Peyer's patch (tissue), 4 donors: ENCODE results near the gene CDK17.

Experiments
- CTCF ChIP-seq, 6 experiments: fragments of 450-650 bp in 4 of 6; fragments of 200-600 bp in 2 of 6; sonication (generic) in 1 of 6; IDR thresholded peaks; one replicate each; pipeline ENCODE4 v1.5.1; 2017 to 2019; ENCODE audit warnings: antibody characterized with exemption in 6 of 6, mild to moderate bottlenecking in 3 of 6, moderate library complexity in 1 of 6
- POLR2A ChIP-seq, 2 donors: fragments of 450-650 bp; IDR thresholded peaks; one replicate each; pipeline ENCODE4 v1.5.1; 2017; ENCODE audit warnings: antibody characterized with exemption in 2 of 2, mild to moderate bottlenecking in 2 of 2, moderate library complexity in 2 of 2

DNA sequence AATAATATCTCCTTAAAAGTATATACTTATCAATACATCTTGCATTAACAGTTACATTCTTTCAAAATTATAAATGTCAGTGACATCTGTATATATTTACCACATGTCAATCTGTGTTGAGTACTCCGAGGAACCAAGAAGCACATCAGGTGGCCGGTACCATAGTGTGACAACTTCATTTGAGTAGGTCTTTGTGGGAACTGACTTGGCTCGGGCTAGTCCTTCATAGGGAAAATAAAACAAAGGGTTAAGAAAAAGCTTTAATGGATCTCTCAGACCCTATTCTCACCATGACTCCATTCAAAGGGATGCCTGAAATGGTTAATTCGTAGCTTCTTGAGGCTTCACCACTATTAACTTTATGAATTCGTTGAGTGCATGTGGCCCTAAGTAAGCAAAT is 111.2 kb downstream of the CDK17 start:
- TF ChIP-seq POLR2A (IDR thresholded peaks at IDR 0.05) (no peak), CTCF (IDR thresholded peaks at IDR 0.05) (no peak)
